Breast epithelium (tissue), 4 donors: Measurements from ENCODE around the gene STRIP1. TPM values are rescaled to one million over a fixed set of nuclear protein-coding genes. Genes with fewer than 3 reads are reported as not detected.
"Not testable (repeated sequence)": the region's sequence is repeated elsewhere in the genome, so short reads cannot be mapped to it uniquely, and the experiment has no call there.

Experiments
- DNase-seq, 2 donors: peaks; one replicate each; pipeline ENCODE4 v3.0.0-alpha.2; 2019; ENCODE audit warnings: low spot score in 2 of 2
- H3K27ac ChIP-seq, 2 donors: fragments of 200-600 bp; sonication (generic) in 1 of 2; one replicate each; pipeline ENCODE4 v1.5.1; 2016 to 2019; ENCODE audit warnings: mild to moderate bottlenecking in 1 of 2
- H3K27me3 ChIP-seq, 2 donors: fragments of 200-600 bp; sonication (generic) in 1 of 2; one replicate each; pipeline versions ENCODE4 v1.5.1 to v1.6.0; 2017 to 2019; ENCODE audit warnings: control low read depth in 1 of 2, mild to moderate bottlenecking in 1 of 2
- H3K36me3 ChIP-seq: fragments of 200-600 bp; one replicate; pipeline ENCODE4 v1.5.1; 2019
- H3K4me1 ChIP-seq, 2 donors: fragments of 200-600 bp; sonication (generic); one replicate each; pipeline ENCODE4 v1.5.1; 2016 to 2019; ENCODE audit warnings: control low read depth in 1 of 2
- H3K4me3 ChIP-seq, 3 donors: fragments of 200-600 bp; sonication (generic); 1 replicate in 2 of 3; 2 replicates in 1 of 3; pipeline ENCODE4 v1.5.1; 2016 to 2019; ENCODE audit warnings: mild to moderate bottlenecking in 3 of 3, moderate library complexity in 2 of 3
- H3K9me3 ChIP-seq, 2 donors: fragments of 200-600 bp; sonication (generic) in 1 of 2; one replicate each; pipeline ENCODE4 v1.5.1; 2016 to 2019; ENCODE audit warnings: control low read depth in 1 of 2
- POLR2A ChIP-seq: fragments of 450-650 bp; IDR thresholded peaks from one replicate; pipeline ENCODE4 v1.6.1; 2016; ENCODE audit warnings: antibody characterized with exemption, mild to moderate bottlenecking, moderate library complexity
- POLR2AphosphoS5 ChIP-seq, 3 donors: sonication (generic); formaldehyde crosslinking; IDR thresholded peaks; one replicate each; pipeline ENCODE4 v1.6.1; 2017; ENCODE audit warnings: antibody characterized with exemption in 3 of 3
- intact Hi-C: fragments of 100-400 bp; cut with DNase I; formaldehyde crosslinking; loops from one replicate; pipeline ENCODE4 v1.15.1; 2023; ENCODE audit warnings: low total_unique reads
- total RNA-seq, 3 donors: library from RNA; depleted of rRNA; stranded (reverse); fragments of >200 nt; gene quantifications; one replicate each; pipeline ENCODE4 v1.1.0, GENCODE V29; 2016
- TF ChIP-seq, protein P1 (sequence below), 3 donors: fragments of 450-650 bp; IDR thresholded peaks; one replicate each; pipeline ENCODE4 v1.5.1; 2016 to 2017; ENCODE audit warnings: antibody characterized with exemption in 3 of 3, mild to moderate bottlenecking in 3 of 3, moderate library complexity in 3 of 3

Gene STRIP1
- total RNA-seq, 3 donors from 2014 or later: 35.7 to 59.0 (median 56.6) TPM

DNA sequence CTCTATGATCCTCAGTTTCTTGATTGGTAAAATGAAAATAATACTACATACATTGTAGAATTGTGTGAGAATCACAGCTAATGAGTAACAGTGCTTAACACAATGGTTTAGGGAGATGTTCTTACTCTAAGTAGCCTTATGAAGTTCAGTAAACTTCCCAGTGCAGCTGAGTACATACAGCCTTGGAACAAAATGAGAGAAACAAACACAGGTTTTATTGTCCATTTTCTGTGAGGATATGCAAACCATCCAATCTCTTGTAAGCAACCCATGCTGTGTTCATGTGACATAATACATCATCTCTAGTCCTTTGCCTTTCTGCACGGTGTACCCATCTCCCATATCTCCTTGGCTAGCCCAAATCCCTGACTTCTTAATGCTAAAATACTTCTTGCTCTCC lies 14.7 kb upstream of the STRIP1 start:
- no peak for DNase-seq
- H3K4me3 ChIP-seq: no peak overlapping the region
- peaks cover 14% of the 10 kb centered on the region for H3K36me3 ChIP-seq
- intact Hi-C loops: no loop called here
- no peaks in the 10 kb centered on the region for H3K4me1 ChIP-seq
- H3K9me3 ChIP-seq: no peaks in the 10 kb centered on the region
- no peaks in the 10 kb centered on the region for H3K27me3 ChIP-seq
- TF ChIP-seq, protein P1, sequence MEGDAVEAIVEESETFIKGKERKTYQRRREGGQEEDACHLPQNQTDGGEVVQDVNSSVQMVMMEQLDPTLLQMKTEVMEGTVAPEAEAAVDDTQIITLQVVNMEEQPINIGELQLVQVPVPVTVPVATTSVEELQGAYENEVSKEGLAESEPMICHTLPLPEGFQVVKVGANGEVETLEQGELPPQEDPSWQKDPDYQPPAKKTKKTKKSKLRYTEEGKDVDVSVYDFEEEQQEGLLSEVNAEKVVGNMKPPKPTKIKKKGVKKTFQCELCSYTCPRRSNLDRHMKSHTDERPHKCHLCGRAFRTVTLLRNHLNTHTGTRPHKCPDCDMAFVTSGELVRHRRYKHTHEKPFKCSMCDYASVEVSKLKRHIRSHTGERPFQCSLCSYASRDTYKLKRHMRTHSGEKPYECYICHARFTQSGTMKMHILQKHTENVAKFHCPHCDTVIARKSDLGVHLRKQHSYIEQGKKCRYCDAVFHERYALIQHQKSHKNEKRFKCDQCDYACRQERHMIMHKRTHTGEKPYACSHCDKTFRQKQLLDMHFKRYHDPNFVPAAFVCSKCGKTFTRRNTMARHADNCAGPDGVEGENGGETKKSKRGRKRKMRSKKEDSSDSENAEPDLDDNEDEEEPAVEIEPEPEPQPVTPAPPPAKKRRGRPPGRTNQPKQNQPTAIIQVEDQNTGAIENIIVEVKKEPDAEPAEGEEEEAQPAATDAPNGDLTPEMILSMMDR (IDR thresholded peaks at IDR 0.05): no peak
- no peak for TF ChIP-seq POLR2A
- TF ChIP-seq POLR2AphosphoS5 (IDR thresholded peaks at IDR 0.05): no peak
- H3K27ac ChIP-seq: no peak overlapping the region

DNA sequence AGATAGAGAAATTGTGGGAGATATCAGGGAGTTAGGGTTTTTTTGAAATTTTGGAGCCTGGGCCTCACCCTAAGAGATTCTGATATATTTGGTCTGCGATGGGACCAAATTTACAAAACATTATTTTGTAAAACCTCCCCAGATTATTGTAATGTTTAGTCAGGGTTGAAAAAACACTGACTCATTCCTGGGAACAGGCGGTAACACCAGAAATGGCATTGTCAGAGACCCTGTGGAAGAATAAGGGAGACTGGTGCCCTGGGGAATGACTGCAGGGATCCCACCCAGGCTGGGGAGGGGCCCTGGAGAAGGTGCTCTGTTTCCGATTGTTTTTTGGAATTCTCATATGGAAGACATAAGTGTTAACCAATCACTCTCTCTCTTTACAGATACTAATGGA lies 13.1 kb upstream of the STRIP1 start:
- Histone ChIP-seq H3K27me3 (no peaks in the 10 kb centered on the region), H3K4me1 (no peaks in the 10 kb centered on the region), H3K9me3 (no peaks in the 10 kb centered on the region), H3K4me3 (no peak overlapping the region), H3K27ac (no peak overlapping the region), H3K36me3 (peaks cover 9% of the 10 kb centered on the region)
- intact Hi-C loops: no loop called here
- no peak for DNase-seq
- TF ChIP-seq POLR2AphosphoS5 (IDR thresholded peaks at IDR 0.05) (no peak), POLR2A (no peak)
- TF ChIP-seq, protein P1 (IDR thresholded peaks at IDR 0.05): no peak

DNA sequence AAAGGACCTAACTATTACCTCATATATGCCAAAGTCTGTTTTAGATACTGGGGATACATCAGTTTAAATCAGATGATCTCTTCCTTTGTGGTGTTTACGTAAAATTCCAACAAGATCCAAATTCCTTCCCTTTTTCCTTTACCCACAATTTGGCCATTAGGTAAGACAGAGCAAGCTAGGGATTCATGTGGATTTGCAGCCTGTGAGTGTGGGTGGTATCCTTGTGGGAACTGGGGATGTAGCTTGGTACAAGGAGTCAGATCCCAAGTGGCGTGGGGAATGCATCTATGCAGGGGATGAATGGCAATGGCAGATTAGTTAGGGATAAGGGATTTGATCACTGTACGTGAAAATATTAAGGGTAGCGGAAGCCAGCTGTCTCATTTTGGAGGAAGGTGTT lies 9.8 kb upstream of the STRIP1 start:
- DNase-seq: no peak
- no peaks in the 10 kb centered on the region for H3K4me1 ChIP-seq
- intact Hi-C loops: no loop called here
- no peak overlapping the region for H3K27ac ChIP-seq
- no peaks in the 10 kb centered on the region for H3K27me3 ChIP-seq
- no peak for TF ChIP-seq POLR2A
- TF ChIP-seq, protein P1 (IDR thresholded peaks at IDR 0.05): no peak
- no peak for TF ChIP-seq POLR2AphosphoS5 (IDR thresholded peaks at IDR 0.05)
- peaks cover 3% of the 10 kb centered on the region for H3K36me3 ChIP-seq
- H3K4me3 ChIP-seq: no peak overlapping the region
- H3K9me3 ChIP-seq: no peaks in the 10 kb centered on the region

DNA sequence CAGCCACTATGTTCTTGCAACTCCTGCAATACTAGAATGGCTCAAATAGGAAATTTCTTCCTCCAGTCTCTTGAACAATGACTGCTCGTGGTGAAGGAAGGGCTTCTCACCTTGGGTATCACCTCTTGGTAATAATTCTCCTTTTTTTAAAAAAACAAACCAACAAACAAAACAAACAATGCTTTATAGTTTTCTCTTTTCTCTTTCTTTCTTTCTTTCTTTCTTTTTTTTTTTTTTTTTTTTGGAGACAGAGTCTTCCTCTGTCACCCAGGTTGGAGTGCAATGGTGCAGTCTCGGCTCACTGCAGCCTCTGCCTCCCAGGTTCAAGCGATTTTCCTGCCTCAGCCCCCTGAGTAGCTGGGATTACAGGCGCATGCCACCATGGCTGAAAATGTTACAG lies 3.7 kb upstream of the STRIP1 start:
- H3K4me1 ChIP-seq, DNase-seq, H3K27ac ChIP-seq, intact Hi-C loops, H3K9me3 ChIP-seq, H3K36me3 ChIP-seq, H3K27me3 ChIP-seq, H3K4me3 ChIP-seq: not testable (repeated sequence)

DNA sequence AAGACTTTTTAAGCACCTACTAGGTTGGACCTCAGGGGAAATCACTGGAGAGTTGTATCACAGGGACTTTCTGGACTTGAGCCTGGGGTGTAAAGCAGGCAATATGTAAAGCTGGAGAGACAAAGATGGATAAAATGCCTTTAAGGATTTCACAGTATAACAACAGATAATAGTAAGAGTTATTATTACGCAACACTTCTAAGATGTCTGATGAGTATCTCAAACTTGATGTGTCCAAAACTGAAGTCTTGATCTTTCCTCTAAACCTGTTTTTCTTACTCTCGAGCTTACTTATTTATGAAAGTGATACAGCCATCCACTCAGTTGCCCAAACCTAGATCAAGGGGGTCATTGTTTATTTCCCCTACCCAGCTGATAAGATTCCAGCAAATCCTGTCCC lies 2.1 kb upstream of the STRIP1 start:
- no peak for TF ChIP-seq POLR2A
- TF ChIP-seq POLR2AphosphoS5 (IDR thresholded peaks at IDR 0.05): no peak
- TF ChIP-seq, protein P1 (IDR thresholded peaks at IDR 0.05): no peak
- intact Hi-C loops: no loop called here
- Histone ChIP-seq H3K9me3 (no peaks in the 10 kb centered on the region), H3K27ac (no peak overlapping the region), H3K4me1 (no peaks in the 10 kb centered on the region), H3K36me3 (no peaks in the 10 kb centered on the region), H3K4me3 (no peak overlapping the region), H3K27me3 (no peaks in the 10 kb centered on the region)
- DNase-seq: no peak

DNA sequence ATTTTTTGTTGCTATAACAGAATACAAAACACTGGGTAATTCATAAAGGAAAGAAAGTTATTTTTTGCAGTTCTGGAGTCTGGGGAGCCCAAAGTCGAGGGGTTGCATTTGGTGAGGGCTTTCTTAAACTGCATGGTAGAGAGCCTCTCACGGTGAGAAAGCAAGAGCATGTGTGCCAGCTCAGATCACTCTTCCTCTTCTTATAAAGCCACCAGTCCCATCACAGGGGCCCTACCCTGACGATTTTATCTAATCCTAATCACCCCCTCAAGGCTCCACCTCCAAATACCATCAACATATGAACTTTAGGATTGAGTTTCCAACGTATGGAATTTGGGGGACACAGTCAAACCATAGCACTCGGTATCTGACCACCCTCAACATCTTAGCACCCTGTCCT lies 1.0 kb upstream of the STRIP1 start:
- intact Hi-C loops: no loop called here
- H3K4me3 ChIP-seq: peak overlapping the region in 1 of 3 donors; percentile 100
- TF ChIP-seq POLR2AphosphoS5 (IDR thresholded peaks at IDR 0.05): no peak
- H3K27ac ChIP-seq: no peak overlapping the region
- H3K36me3 ChIP-seq: peaks cover 3% of the 10 kb centered on the region
- DNase-seq: no peak
- H3K4me1 ChIP-seq: no peaks in the 10 kb centered on the region
- H3K27me3 ChIP-seq: no peaks in the 10 kb centered on the region
- no peaks in the 10 kb centered on the region for H3K9me3 ChIP-seq
